Kidney (tissue), 14 donors: Measurements from ENCODE around the gene BRDT. TPM values are rescaled to one million over a fixed set of nuclear protein-coding genes. Genes with fewer than 3 reads are reported as not detected.
"Not testable (repeated sequence)": the region's sequence is repeated elsewhere in the genome, so short reads cannot be mapped to it uniquely, and the experiment has no call there.

Source experiments
- DNase-seq, 5 donors: peaks; one replicate each; pipeline ENCODE4 v3.0.0-alpha.2; 2013 to 2020
- FAIRE-seq: peaks from 2 replicates; lab custom pipeline; 2012; peaks lifted over from hg19 to GRCh38; lab: Jason Lieb, UNC
- H3K27ac ChIP-seq, 2 donors: one replicate each; pipeline ENCODE4 v1.7.0; 2013; ENCODE audit warnings: low read depth in 2 of 2, low read length in 2 of 2, inconsistent platforms in 1 of 2
- H3K27me3 ChIP-seq: one replicate; pipeline ENCODE4 v1.7.1; 2013; ENCODE audit warnings: low read length, inconsistent platforms; ENCODE audit not compliant: control insufficient read depth, insufficient read depth
- H3K36me3 ChIP-seq, 3 donors: one replicate each; pipeline versions ENCODE4 v1.7.0 to v1.7.1; 2013; ENCODE audit warnings: low read length in 3 of 3, control low read depth in 1 of 3, inconsistent platforms in 1 of 3; ENCODE audit not compliant: insufficient read depth in 3 of 3, control insufficient read depth in 2 of 3
- H3K4me1 ChIP-seq, 3 donors: one replicate each; pipeline versions ENCODE4 v1.7.0 to v1.7.1; 2013; ENCODE audit warnings: low read length in 3 of 3, inconsistent platforms in 1 of 3, low read depth in 1 of 3; ENCODE audit not compliant: control insufficient read depth in 2 of 3, insufficient read depth in 2 of 3
- H3K4me3 ChIP-seq, 3 donors: one replicate each; pipeline versions ENCODE4 v1.7.0 to v1.8.1; 2013; ENCODE audit warnings: low read length in 3 of 3, control low read depth in 1 of 3, inconsistent platforms in 1 of 3
- H3K9ac ChIP-seq, 3 donors: one replicate each; pipeline versions ENCODE4 v1.7.0 to v1.7.1; 2013; ENCODE audit warnings: low read length in 3 of 3, control low read depth in 1 of 3, inconsistent platforms in 1 of 3
- H3K9me3 ChIP-seq, 3 donors: one replicate each; pipeline versions ENCODE4 v1.7.0 to v1.7.1; 2013; ENCODE audit warnings: low read length in 3 of 3, control low read depth in 1 of 3, inconsistent platforms in 1 of 3; ENCODE audit not compliant: control insufficient read depth in 2 of 3, insufficient read depth in 1 of 3
- CTCF ChIP-seq: IDR thresholded peaks from 3 replicates; pipeline ENCODE4 v1.5.1; 2012; ENCODE audit warnings: mild to moderate bottlenecking, moderate library complexity, borderline replicate concordance; ENCODE audit not compliant: insufficient read depth; ENCODE audit errors: extremely low read depth
- intact Hi-C: fragments of 100-400 bp; cut with DNase I; formaldehyde crosslinking; loops from one replicate; pipeline ENCODE4 v1.11.1; 2022
- polyA plus RNA-seq: library from polyadenylated mRNA; stranded (reverse); fragments of 350-450 nt; fragmentation: Illumina TruSeq; extraction: RNeasy Lipid Tissue Mini Kit (QIAGEN cat#74804); gene quantifications from one replicate; pipeline ENCODE4 v1.2.3, GENCODE V29; 2014; ENCODE audit warnings: low read depth, low replicate concordance; ENCODE audit not compliant: insufficient read depth
- total RNA-seq: library from RNA; stranded (reverse); fragmentation: NEBNext Ultra II Directional; extraction: Animal tissue kit (Norgen Biotek cat#: 25700); gene quantifications from one replicate; pipeline ENCODE4 v1.2.1, GENCODE V29; 2021
- donor health status: control.
- donor health status: control.
- donor health status: control.
- donor health status: control.
- donor health status: control.
- donor health status: DM: yes; HTN: yes; CAD: no.
- donor health status: Normal renal cell carcinoma (clear cell type).

The BRDT gene
- total and polyA plus RNA-seq, 2 donors from 2014 or later, result not detected

GRCh38 chr1:92013923-92014322, 64.7 kb downstream of the BRDT start:
- intact Hi-C loops, result no loop called here
- peak; percentile 84 for FAIRE-seq
- Histone ChIP-seq H3K27me3 (no peaks in the 10 kb centered on the region), H3K9me3 (no peaks in the 10 kb centered on the region), H3K36me3 (no peaks in the 10 kb centered on the region), H3K4me1 (no peaks in the 10 kb centered on the region), H3K9ac (no peak overlapping the region), H3K4me3 (no peak overlapping the region), H3K27ac (no peak overlapping the region)
- DNase-seq, result no peak
- TF ChIP-seq CTCF, result no peak

GRCh38 chr1:92016720-92017316, 67.6 kb downstream of the BRDT start:
- intact Hi-C loops, result no loop called here
- Histone ChIP-seq H3K27ac (no peak overlapping the region), H3K36me3 (no peaks in the 10 kb centered on the region), H3K4me1 (no peaks in the 10 kb centered on the region), H3K9me3 (no peaks in the 10 kb centered on the region), H3K4me3 (no peak overlapping the region), H3K9ac (no peak overlapping the region), H3K27me3 (no peaks in the 10 kb centered on the region)
- FAIRE-seq (no peak), DNase-seq (no peak)
- no peak for TF ChIP-seq CTCF

GRCh38 chr1:92017656-92018055, 68.5 kb downstream of the BRDT start:
- DNase-seq, result no peak
- no peaks in the 10 kb centered on the region for H3K36me3 ChIP-seq
- no peaks in the 10 kb centered on the region for H3K4me1 ChIP-seq
- H3K9me3 ChIP-seq, result no peaks in the 10 kb centered on the region
- no peak for FAIRE-seq
- H3K27ac ChIP-seq, result no peak overlapping the region
- TF ChIP-seq CTCF, result no peak
- intact Hi-C loops, result no loop called here
- no peak overlapping the region for H3K4me3 ChIP-seq
- H3K27me3 ChIP-seq, result no peaks in the 10 kb centered on the region
- no peak overlapping the region for H3K9ac ChIP-seq

GRCh38 chr1:92026042-92026441, 76.8 kb downstream of the BRDT start:
- intact Hi-C loops, DNase-seq, H3K4me3 ChIP-seq, H3K9me3 ChIP-seq, H3K9ac ChIP-seq, H3K27me3 ChIP-seq, H3K36me3 ChIP-seq, H3K27ac ChIP-seq, H3K4me1 ChIP-seq, FAIRE-seq: not testable (repeated sequence)
